H1 (cell line): ENCODE measurements around the gene TIGD6. TPM values are rescaled to one million over a fixed set of nuclear protein-coding genes. Genes with fewer than 3 reads are reported as not detected.

ENCODE experiments used
- CTCF ChIA-PET: fragments of 300-600 bp; sonication (Branson Sonifier 250); formaldehyde crosslinking; loops from one replicate; lab custom pipeline; 2021; ENCODE audit not compliant: partially characterized antibody; lab: Charles Lee
- POLR2A ChIA-PET: fragments of 300-600 bp; sonication (Branson Sonifier 250); formaldehyde crosslinking; loops from one replicate; lab custom pipeline; 2021; ENCODE audit warnings: inconsistent platforms; ENCODE audit not compliant: partially characterized antibody; lab: Charles Lee
- DNase-seq, 2 experiments: peaks; one replicate each; pipeline versions ENCODE4 v3.0.0 to v3.0.0-alpha.2; 2010 to 2022; ENCODE audit warnings: low spot score in 2 of 2, low read depth in 1 of 2, mixed read lengths in 1 of 2
- FAIRE-seq: peaks from 2 replicates; lab custom pipeline; 2011; peaks lifted over from hg19 to GRCh38; lab: Jason Lieb, UNC
- H2AFZ ChIP-seq: 2 replicates; pipeline ENCODE4 v1.8.1; 2012; ENCODE audit warnings: low read length, inconsistent platforms
- H2AK5ac ChIP-seq: 2 replicates; pipeline ENCODE4 v1.6.1; 2013; ENCODE audit warnings: low read depth, low read length
- H2BK120ac ChIP-seq: replicated peaks from 2 replicates; pipeline ENCODE3; 2013; ENCODE audit warnings: low read depth, low read length, inconsistent platforms
- H2BK12ac ChIP-seq: 2 replicates; pipeline ENCODE4 v1.6.1; 2013; ENCODE audit warnings: low read depth, low read length
- H2BK15ac ChIP-seq: 2 replicates; pipeline ENCODE4 v1.6.1; 2013; ENCODE audit warnings: low read length
- H2BK20ac ChIP-seq: 2 replicates; pipeline ENCODE4 v1.6.1; 2013; ENCODE audit warnings: low read length
- H2BK5ac ChIP-seq: 2 replicates; pipeline ENCODE4 v1.6.1; 2013; ENCODE audit warnings: low read depth, low read length
- H3K14ac ChIP-seq: 2 replicates; pipeline ENCODE4 v1.6.1; 2013; ENCODE audit warnings: inconsistent platforms; ENCODE audit not compliant: insufficient read length
- H3K18ac ChIP-seq: 2 replicates; pipeline ENCODE4 v1.6.1; 2013; ENCODE audit warnings: low read length; ENCODE audit errors: extremely low read depth
- H3K23ac ChIP-seq: 2 replicates; pipeline ENCODE4 v1.6.1; 2013; ENCODE audit warnings: inconsistent platforms; ENCODE audit not compliant: insufficient read length
- H3K23me2 ChIP-seq: 2 replicates; pipeline ENCODE4 v1.6.1; 2013; ENCODE audit warnings: low read depth, low read length
- H3K27ac ChIP-seq: 2 replicates; pipeline ENCODE4 v1.6.1; 2011; ENCODE audit warnings: low read depth, low read length, inconsistent platforms
- H3K27me3 ChIP-seq, 4 experiments: replicated peaks in 1 of 4; 1 replicate in 1 of 4; 2 replicates in 3 of 4; pipeline versions ENCODE4 v1.6.1 to v1.8.1; 2011 to 2013; ENCODE audit warnings: low read length in 3 of 4, mild to moderate bottlenecking in 3 of 4, inconsistent platforms in 2 of 4, mixed read lengths in 2 of 4, moderate library complexity in 1 of 4; ENCODE audit not compliant: control insufficient read depth in 3 of 4, insufficient read depth in 3 of 4; ENCODE audit errors: extremely low read depth in 1 of 4
- H3K36me3 ChIP-seq, 4 experiments: 2 replicates each; pipeline versions ENCODE4 v1.6.1 to v1.8.1; 2011 to 2013; ENCODE audit warnings: mild to moderate bottlenecking in 4 of 4, low read length in 3 of 4, moderate library complexity in 2 of 4, control low read depth in 1 of 4, inconsistent platforms in 1 of 4; ENCODE audit not compliant: insufficient read depth in 4 of 4, control insufficient read depth in 2 of 4
- H3K4ac ChIP-seq: replicated peaks from 2 replicates; pipeline ENCODE3; 2013; ENCODE audit warnings: low read length, low read depth, mixed read lengths, inconsistent platforms; ENCODE audit not compliant: insufficient read length
- H3K4me1 ChIP-seq, 4 experiments: replicated peaks in 1 of 4; 1 replicate in 1 of 4; 2 replicates in 3 of 4; pipeline versions ENCODE4 v1.6.1 to v1.8.1; 2011 to 2013; ENCODE audit warnings: low read length in 3 of 4, inconsistent platforms in 2 of 4, mixed read lengths in 1 of 4; ENCODE audit not compliant: insufficient read depth in 4 of 4, control insufficient read depth in 3 of 4
- H3K4me2 ChIP-seq, 2 experiments: 2 replicates each; pipeline versions ENCODE4 v1.6.1 to v1.8.1; 2011 to 2013; ENCODE audit warnings: low read depth in 2 of 2, low read length in 2 of 2, control low read depth in 1 of 2, inconsistent platforms in 1 of 2, mild to moderate bottlenecking in 1 of 2; ENCODE audit not compliant: insufficient read depth in 1 of 2
- H3K4me3 ChIP-seq, 4 experiments: fragments of 200-600, 300-600 bp in 1 of 4; sonication (generic), shearing (Covaris generic), sonication (Bioruptor Twin) in 1 of 4; 2 replicates each; pipeline versions ENCODE4 v1.5.1 to v1.8.1; 2011 to 2016; ENCODE audit warnings: low read length in 4 of 4, low read depth in 3 of 4, control low read depth in 2 of 4, inconsistent platforms in 2 of 4, mild to moderate bottlenecking in 2 of 4, mixed read lengths in 1 of 4, moderate library complexity in 1 of 4; ENCODE audit not compliant: insufficient read depth in 2 of 4; ENCODE audit errors: extremely low read depth in 1 of 4
- H3K56ac ChIP-seq: replicated peaks from 2 replicates; pipeline ENCODE3; 2013; ENCODE audit warnings: low read depth, mild to moderate bottlenecking, mixed read lengths, low read length, inconsistent platforms; ENCODE audit not compliant: insufficient read length
- H3K79me1 ChIP-seq: 2 replicates; pipeline ENCODE4 v1.6.1; 2013; ENCODE audit warnings: low read depth, low read length, control low read depth
- H3K79me2 ChIP-seq, 2 experiments: 2 replicates each; pipeline versions ENCODE4 v1.6.1 to v1.8.1; 2012 to 2013; ENCODE audit warnings: low read length in 2 of 2, mild to moderate bottlenecking in 2 of 2, inconsistent platforms in 1 of 2; ENCODE audit not compliant: insufficient read depth in 2 of 2, control insufficient read depth in 1 of 2
- H3K9ac ChIP-seq, 4 experiments: replicated peaks in 1 of 4; 1 replicate in 1 of 4; 2 replicates in 3 of 4; pipeline versions ENCODE4 v1.6.1 to v1.8.1; 2011 to 2013; ENCODE audit warnings: low read depth in 3 of 4, low read length in 3 of 4, control low read depth in 2 of 4, mild to moderate bottlenecking in 2 of 4, moderate library complexity in 2 of 4, inconsistent platforms in 1 of 4; ENCODE audit errors: extremely low read depth in 1 of 4
- H3K9me3 ChIP-seq, 2 experiments: 2 replicates each; pipeline versions ENCODE4 v1.6.1 to v1.8.1; 2012 to 2013; ENCODE audit warnings: mild to moderate bottlenecking in 2 of 2, moderate library complexity in 2 of 2, control low read depth in 1 of 2, inconsistent platforms in 1 of 2, low read depth in 1 of 2, low read length in 1 of 2, mixed read lengths in 1 of 2; ENCODE audit not compliant: insufficient read depth in 2 of 2
- H4K20me1 ChIP-seq, 2 experiments: replicated peaks in 1 of 2; 2 replicates each; pipeline versions ENCODE3 to v1.8.1; 2011 to 2013; ENCODE audit warnings: inconsistent platforms in 2 of 2, low read length in 2 of 2, mild to moderate bottlenecking in 1 of 2; ENCODE audit not compliant: insufficient read depth in 2 of 2, control insufficient read depth in 1 of 2
- H4K5ac ChIP-seq: 2 replicates; pipeline ENCODE4 v1.6.1; 2013; ENCODE audit warnings: low read length, low read depth, mixed read lengths, inconsistent platforms; ENCODE audit not compliant: insufficient read length
- H4K8ac ChIP-seq: 2 replicates; pipeline ENCODE4 v1.8.0; 2013; ENCODE audit warnings: mild to moderate bottlenecking, moderate library complexity, low read length, inconsistent platforms; ENCODE audit not compliant: insufficient read depth; ENCODE audit errors: extremely low read depth
- H4K91ac ChIP-seq: replicated peaks from 2 replicates; pipeline ENCODE3; 2013; ENCODE audit warnings: low read length, mixed read lengths, inconsistent platforms; ENCODE audit not compliant: insufficient read length
- CEBPB ChIP-seq: IDR thresholded peaks from 2 replicates; pipeline ENCODE4 v1.6.1; 2012; ENCODE audit warnings: low read depth, low read length
- CHD2 ChIP-seq: IDR thresholded peaks from 2 replicates; pipeline ENCODE4 v1.6.1; 2012; ENCODE audit warnings: low read length, improper control_type of control experiment
- GABPA ChIP-seq: IDR thresholded peaks from 2 replicates; pipeline ENCODE4 v1.6.1; 2011; ENCODE audit warnings: mild to moderate bottlenecking, low read length, moderate library complexity, borderline replicate concordance; ENCODE audit not compliant: insufficient read depth
- KDM1A ChIP-seq: fragments of 200-600, 300-600 bp; sonication (generic); IDR thresholded peaks from 2 replicates; pipeline ENCODE4 v1.7.1; 2016; ENCODE audit warnings: mild to moderate bottlenecking, low read length, borderline replicate concordance
- KDM4A ChIP-seq: IDR thresholded peaks from one replicate; pipeline ENCODE4 v1.7.1; 2012; ENCODE audit warnings: low read depth, mild to moderate bottlenecking, moderate library complexity, low read length, inconsistent platforms; ENCODE audit not compliant: severe bottlenecking
- NRF1 ChIP-seq: IDR thresholded peaks from 2 replicates; pipeline ENCODE4 v1.6.1; 2011; ENCODE audit warnings: mild to moderate bottlenecking, low read depth, low read length, improper control_type of control experiment
- RAD21 ChIP-seq, 2 experiments: IDR thresholded peaks in 1 of 2; conservative IDR thresholded peaks in 1 of 2; 2 replicates each; pipeline ENCODE4 v1.6.1; 2011; ENCODE audit warnings: low read depth in 2 of 2, low read length in 2 of 2, improper control_type of control experiment in 1 of 2, inconsistent platforms in 1 of 2, mild to moderate bottlenecking in 1 of 2, moderate library complexity in 1 of 2
- TBP ChIP-seq: IDR thresholded peaks from 2 replicates; pipeline ENCODE4 v1.6.1; 2011; ENCODE audit warnings: low read depth, low read length, improper control_type of control experiment
- WGBS, 2 experiments: shearing (Covaris generic) in 1 of 2; methylation state at CpG; one replicate each; pipeline versions ENCODE4 v1.1.6 to v1.1.7; 2013 to 2015; ENCODE audit warnings: low lambda C conversion rate in 2 of 2, mixed read lengths in 2 of 2, inconsistent platforms in 1 of 2, low coverage in 1 of 2, missing lambda C conversion rate in 1 of 2; ENCODE audit not compliant: insufficient replicate concordance in 2 of 2, insufficient coverage in 1 of 2, insufficient read length in 1 of 2; ENCODE audit errors: extremely low coverage in 1 of 2, missing lambda C conversion rate in 1 of 2; 5-methylcytosine and 5-hydroxymethylcytosine counted together
- long read RNA-seq, 2 experiments: library from RNA in 1 of 2; library from capped mRNA in 1 of 2; stranded (forward); transcript quantifications; one replicate each; pipeline ENCODE4 v2.0.0, GENCODE V29; 2021; ENCODE audit warnings: inconsistent platforms in 1 of 2
- polyA minus RNA-seq, 3 experiments: library from RNA; depleted of rRNA, polyadenylated mRNA; stranded (reverse); fragments of >200 nt; gene quantifications; 1 replicate in 2 of 3; 2 replicates in 1 of 3; pipeline ENCODE4 v1.2.3, GENCODE V29; 2011
- polyA plus RNA-seq, 7 experiments: library from polyadenylated mRNA; depleted of rRNA in 3 of 7; stranded (reverse) in 5 of 7; unstranded in 2 of 7; fragments of >200 nt in 5 of 7; fragments of 200-250 nt in 2 of 7; gene quantifications; 1 replicate in 5 of 7; 2 replicates in 1 of 7; 4 replicates in 1 of 7; pipeline versions ENCODE4 v1.2.1 to v1.2.3, GENCODE V29; 2011 to 2013; ENCODE audit warnings: missing spikeins in 2 of 7, mixed read lengths in 2 of 7
- total RNA-seq: library from RNA; stranded (reverse); fragmentation: NEBNext Ultra II Directional; extraction: Animal tissue kit (Norgen Biotek cat#: 25700); gene quantifications from 2 replicates; pipeline ENCODE4 v1.2.1, GENCODE V29; 2021

Gene TIGD6
- 1.2 and 1.3 TPM in 2 replicates for total RNA-seq
- polyA plus RNA-seq (2011; rRNA removed), result 1.9 and 2.4 TPM in 2 replicates
- polyA plus RNA-seq (2011; cell fraction: cytosol; rRNA removed), result 1.8 TPM
- polyA plus RNA-seq (2011; cell fraction: nucleus; rRNA removed), result 1.9 TPM
- polyA plus RNA-seq (2012, experiment 1 of 2), result 1.6 to 2.0 TPM (median 1.7 TPM) in 4 replicates
- polyA plus RNA-seq (2012, experiment 2 of 2), result 0.81 TPM
- polyA plus RNA-seq (2013, experiment 1 of 2), result 1.6 TPM
- polyA plus RNA-seq (2013, experiment 2 of 2), result 1.5 TPM
- 3.7 and 4.7 TPM in 2 replicates for polyA minus RNA-seq (2011; rRNA and poly(A)+ RNA removed)
- 1.5 TPM for polyA minus RNA-seq (2011; cell fraction: cytosol; rRNA and poly(A)+ RNA removed)
- 4.6 TPM for polyA minus RNA-seq (2011; cell fraction: nucleus; rRNA and poly(A)+ RNA removed)
- long read RNA-seq, experiment 1, partial matches to known transcripts, result 0 of 1 reads
- long read RNA-seq, experiment 1, other reads (novel, unspliced or antisense), result 0 of 1 reads
- long read RNA-seq, experiment 2, full-length matches to known transcripts, result 1 of 2 reads
- long read RNA-seq, experiment 2, partial matches to known transcripts, result 0 of 2 reads
- long read RNA-seq, experiment 2, other reads (novel, unspliced or antisense), result 1 of 2 reads

DNA sequence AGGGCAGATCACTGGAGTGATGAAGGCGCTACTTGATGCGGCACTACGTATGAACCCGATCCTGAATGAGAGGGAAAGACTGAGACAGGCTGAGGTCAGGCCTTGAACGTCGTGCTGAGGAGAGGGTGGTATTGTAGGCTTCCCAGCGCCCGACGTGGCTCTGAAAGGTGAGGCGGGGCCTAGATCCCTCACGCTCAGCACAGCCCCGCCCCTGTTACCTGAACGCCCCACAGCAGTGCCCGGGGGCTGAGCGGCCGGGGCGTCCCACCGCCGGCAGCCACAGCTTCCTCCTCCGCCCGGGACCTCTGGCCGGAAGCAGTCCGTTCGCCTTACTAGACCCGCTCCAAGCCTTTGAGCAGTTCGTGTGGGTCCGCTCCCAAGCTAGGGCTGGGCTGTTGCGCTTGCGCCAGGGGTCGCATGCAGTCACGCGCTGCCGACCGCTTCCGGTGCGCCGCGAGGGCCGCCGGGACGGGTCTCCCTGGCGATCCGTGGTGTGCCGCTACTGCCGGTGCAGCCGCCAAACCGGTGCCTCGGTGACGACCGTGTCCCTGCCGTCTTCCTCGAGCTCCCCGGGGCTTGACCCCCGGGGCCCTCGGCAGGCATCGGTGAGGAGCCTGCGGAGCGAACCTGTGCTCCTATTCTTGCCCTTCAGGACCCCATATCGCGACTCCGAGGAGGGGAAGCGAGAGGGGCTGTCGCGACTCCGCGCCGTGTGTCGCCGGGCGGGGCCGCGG lies at the start of gene TIGD6, which contains the start of gene HMGXB3:
TIGD6 (minus strand) TSS at position 399 of the 734 bp plus-strand sequence. CDS start 4,306 bp downstream, outside the sequence.
HMGXB3 (plus strand) TSS at position 484 of the 734 bp plus-strand sequence. CDS start 4,114 bp downstream, outside the sequence.
- H3K56ac ChIP-seq, result peak within 1 kb of the TSS; percentile 81
- peak within 1 kb of the TSS; percentile 92 to 94 for H3K4me2 ChIP-seq
- peak within 1 kb of the TSS; percentile 74 to 91 (median 88) for H3K9ac ChIP-seq
- H3K79me1 ChIP-seq, result peaks cover 5% of the 10 kb centered on the region; the same call in 1 of the 2 replicates
- H3K18ac ChIP-seq, result peak within 1 kb of the TSS; percentile 73
- H3K4ac ChIP-seq, result peak within 1 kb of the TSS; percentile 19
- H3K14ac ChIP-seq, result no peak within 1 kb of the TSS
- peak within 1 kb of the TSS; percentile 95 for H3K27ac ChIP-seq
- H4K5ac ChIP-seq, result peak within 1 kb of the TSS; percentile 81
- H3K23ac ChIP-seq, result no peak within 1 kb of the TSS
- H4K91ac ChIP-seq, result peak within 1 kb of the TSS; percentile 29
- peaks cover 0 to 5% (median 0%) of the 10 kb centered on the region in 4 experiments; a peak in 3 of 8 replicates for H3K36me3 ChIP-seq
- peak within 1 kb of the TSS; percentile 97; the same call in 1 of the 2 replicates for H4K8ac ChIP-seq
- H3K23me2 ChIP-seq, result peaks cover 14% of the 10 kb centered on the region
- no peak within 1 kb of the TSS for H2BK120ac ChIP-seq
- H2BK5ac ChIP-seq, result peak within 1 kb of the TSS; percentile 80
- DNase-seq (peak; percentile 90 to 93), FAIRE-seq (no peak)
- no peak within 1 kb of the TSS for H2BK20ac ChIP-seq
- H3K4me3 ChIP-seq, result peak within 1 kb of the TSS; percentile 54 to 92 (median 89)
- no peak within 1 kb of the TSS for H2BK15ac ChIP-seq
- peaks cover 3 to 18% of the 10 kb centered on the region in 2 experiments for H4K20me1 ChIP-seq
- WGBS, 2 experiments, result 2% methylated on average over 65 of the region's 72 CpGs; no CpG with 5 or more reads in 1 of the 2 experiments
- H3K4me1 ChIP-seq, result peaks cover 0 to 4% (median 2%) of the 10 kb centered on the region in 4 experiments; a peak in 4 of 7 replicates
- no peaks in the 10 kb centered on the region for H3K27me3 ChIP-seq
- ChIA-PET POLR2A (interaction anchor here (0.7 to 1.8 kb wide), 5 partner anchors 10 to 64 kb away, joined by 3 to 8 read pairs (median 4); no protein-coding TSS in a partner anchor), CTCF (interaction anchor here (0.7 to 4.7 kb wide), 7 partner anchors 9 to 162 kb away, joined by 3 to 20 read pairs (median 4); partner anchors contain the start of gene SLC26A2)
- H2BK12ac ChIP-seq, result peak within 1 kb of the TSS; percentile 10
- H2AK5ac ChIP-seq, result no peak within 1 kb of the TSS; the same call in 1 of the 2 replicates
- no peaks in the 10 kb centered on the region for H3K9me3 ChIP-seq
- H2AFZ ChIP-seq, result peak within 1 kb of the TSS; percentile 95
- H3K79me2 ChIP-seq, result peaks cover 5 to 36% of the 10 kb centered on the region in 2 experiments
- peak; percentile 77 for TF ChIP-seq TBP
- peak; percentile 75 for TF ChIP-seq KDM4A
- no peak for TF ChIP-seq CEBPB
- TF ChIP-seq NRF1, result peak; percentile 78
- TF ChIP-seq RAD21 (IDR thresholded peaks at IDR 0.05 in 1 of 2, conservative IDR thresholded peaks at IDR 0.05 in 1 of 2; ENCODE audit: low read depth in 2 of 2, low read length in 2 of 2), result no peak
- TF ChIP-seq CHD2, result no peak; the same call in 1 of the 2 replicates
- TF ChIP-seq GABPA, result peak; percentile 97
- TF ChIP-seq KDM1A, result no peak
